Adrenal gland (tissue), 5 donors: Measurements from ENCODE around the gene LMF1.

ENCODE experiments used
- POLR2A ChIP-seq, 2 donors: fragments of 450-650 bp; IDR thresholded peaks; one replicate each; pipeline ENCODE4 v1.6.1; 2017; ENCODE audit warnings: antibody characterized with exemption in 2 of 2, mild to moderate bottlenecking in 2 of 2, moderate library complexity in 1 of 2
- TF ChIP-seq, protein P1 (sequence below), 6 experiments: fragments of 450-650 bp in 4 of 6; fragments of 200-600 bp in 2 of 6; sonication (generic) in 1 of 6; IDR thresholded peaks; 1 replicate in 5 of 6; 2 replicates in 1 of 6; pipeline versions ENCODE4 v1.5.1 to v1.8.0; 2016 to 2021; ENCODE audit warnings: antibody characterized with exemption in 6 of 6, mild to moderate bottlenecking in 2 of 6, moderate library complexity in 1 of 6
- donor health status: DM: no; HTN: no; CAD: no.

GRCh38 chr16:842061-842476 is 128.7 kb downstream of the LMF1 start:
- TF ChIP-seq, protein P1, sequence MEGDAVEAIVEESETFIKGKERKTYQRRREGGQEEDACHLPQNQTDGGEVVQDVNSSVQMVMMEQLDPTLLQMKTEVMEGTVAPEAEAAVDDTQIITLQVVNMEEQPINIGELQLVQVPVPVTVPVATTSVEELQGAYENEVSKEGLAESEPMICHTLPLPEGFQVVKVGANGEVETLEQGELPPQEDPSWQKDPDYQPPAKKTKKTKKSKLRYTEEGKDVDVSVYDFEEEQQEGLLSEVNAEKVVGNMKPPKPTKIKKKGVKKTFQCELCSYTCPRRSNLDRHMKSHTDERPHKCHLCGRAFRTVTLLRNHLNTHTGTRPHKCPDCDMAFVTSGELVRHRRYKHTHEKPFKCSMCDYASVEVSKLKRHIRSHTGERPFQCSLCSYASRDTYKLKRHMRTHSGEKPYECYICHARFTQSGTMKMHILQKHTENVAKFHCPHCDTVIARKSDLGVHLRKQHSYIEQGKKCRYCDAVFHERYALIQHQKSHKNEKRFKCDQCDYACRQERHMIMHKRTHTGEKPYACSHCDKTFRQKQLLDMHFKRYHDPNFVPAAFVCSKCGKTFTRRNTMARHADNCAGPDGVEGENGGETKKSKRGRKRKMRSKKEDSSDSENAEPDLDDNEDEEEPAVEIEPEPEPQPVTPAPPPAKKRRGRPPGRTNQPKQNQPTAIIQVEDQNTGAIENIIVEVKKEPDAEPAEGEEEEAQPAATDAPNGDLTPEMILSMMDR (IDR thresholded peaks at IDR 0.05): no peak
- no peak for TF ChIP-seq POLR2A (IDR thresholded peaks at IDR 0.05)
